Pancreas (tissue), 10 donors: ENCODE data around the gene ESRRG. TPM values are rescaled to one million over a fixed set of nuclear protein-coding genes. Genes with fewer than 3 reads are reported as not detected.

Source experiments
- ATAC-seq, 4 donors: fragments of 200-7000 bp; cut with Tn5 transposase; one replicate each; pipeline versions ENCODE4 v1.8.0 to v1.9.1; 2020; ENCODE audit warnings: mild to moderate bottlenecking in 4 of 4, moderate library complexity in 4 of 4
- DNase-seq, 6 donors: peaks; one replicate each; pipeline ENCODE4 v3.0.0-alpha.2; 2020
- FAIRE-seq: peaks from 2 replicates; lab custom pipeline; 2012; peaks lifted over from hg19 to GRCh38; lab: Jason Lieb, UNC
- H3K27ac ChIP-seq, 4 donors: fragments of 200-600 bp; sonication (generic); 1 replicate in 3 of 4; 2 replicates in 1 of 4; pipeline versions ENCODE4 v1.5.0 to v1.8.0; 2020
- H3K27me3 ChIP-seq, 4 donors: fragments of 200-600 bp; one replicate each; pipeline ENCODE4 v1.8.0; 2021
- H3K36me3 ChIP-seq, 3 donors: fragments of 200-600 bp; sonication (generic) in 1 of 3; one replicate each; pipeline versions ENCODE4 v1.5.0 to v1.8.0; 2020 to 2021
- H3K4me1 ChIP-seq, 3 donors: fragments of 200-600 bp; one replicate each; pipeline ENCODE4 v1.8.0; 2021
- H3K4me3 ChIP-seq, 4 donors: fragments of 200-600 bp; sonication (generic) in 2 of 4; one replicate each; pipeline versions ENCODE4 v1.5.0 to v1.8.0; 2020 to 2021
- H3K9me3 ChIP-seq, 4 donors: fragments of 200-600 bp; one replicate each; pipeline ENCODE4 v1.8.0; 2021
- CTCF ChIP-seq, 4 donors: fragments of 200-600 bp; sonication (generic) in 3 of 4; IDR thresholded peaks; one replicate each; pipeline versions ENCODE4 v1.5.0 to v1.8.0; 2021; ENCODE audit warnings: antibody characterized with exemption in 4 of 4
- WGBS, 2 donors: extraction: QIAGEN DNeasy Blood & Tissue Kit; methylation state at CpG; one replicate each; pipeline ENCODE4 v1.1.7; 2013; 5-methylcytosine and 5-hydroxymethylcytosine counted together
- intact Hi-C, 3 donors: fragments of 100-400 bp; cut with DNase I; formaldehyde crosslinking; loops; one replicate each; pipeline versions ENCODE4 v1.11.1 to v1.14.2; 2022
- polyA plus RNA-seq, 2 donors: library from polyadenylated mRNA; stranded (reverse); fragments of 200-250 nt; gene quantifications; one replicate each; pipeline ENCODE4 v1.2.3, GENCODE V29; 2013
- total RNA-seq, 6 donors: library from RNA; stranded (reverse); fragmentation: NEBNext Ultra II Directional in 4 of 6; extraction: Animal tissue kit (Norgen Biotek cat#: 25700) in 4 of 6; gene quantifications; one replicate each; pipeline versions ENCODE4 v1.2.1 to v1.2.4, GENCODE V29; 2021 to 2023
- donor health status: healthy with polysubstance abuse.
- donor health status: DM: no; HTN: no; CAD: no; lungs with moderate emphysema.
- donor health status: DM: no; HTN: no; CAD: no.
- donor health status: control.
- donor health status: control.
- donor health status: Bipolar disorder and iron deficiency.
- donor health status: DM: yes; HTN: yes; CAD: no.
- donor health status: DM: no; HTN: no; CAD: no.
- donor health status: DM: no; HTN: no; CAD: no.
- donor health status: DM: yes; HTN: yes; CAD: no.

The ESRRG gene
- total and polyA plus RNA-seq, 8 donors = 3.5 to 14.9 (median 10.4) TPM

GRCh38 chr1:216614011-216614934 is 109.0 kb downstream of the ESRRG start:
- TF ChIP-seq CTCF (IDR thresholded peaks at IDR 0.05) = no peak
- no peaks in the 10 kb centered on the region for H3K27me3 ChIP-seq
- intact Hi-C loops = no loop called here

GRCh38 chr1:216612291-216612690 is 110.9 kb downstream of the ESRRG start:
- no peak for TF ChIP-seq CTCF (IDR thresholded peaks at IDR 0.05)
- Histone ChIP-seq H3K9me3 (no peaks in the 10 kb centered on the region), H3K36me3 (no peaks in the 10 kb centered on the region), H3K27ac (no peak overlapping the region), H3K4me1 (no peaks in the 10 kb centered on the region), H3K27me3 (no peaks in the 10 kb centered on the region), H3K4me3 (no peak overlapping the region)
- FAIRE-seq (no peak), ATAC-seq (no peak), DNase-seq (no peak)
- intact Hi-C loops = no loop called here
- 90 to 94% methylated on average over 2 of the region's 2 CpGs for WGBS, 2 donors

More at GRCh38 chr1:216614011-216614934, 109.0 kb downstream of the ESRRG start:
- Histone ChIP-seq H3K4me1 (no peaks in the 10 kb centered on the region), H3K27ac (no peak overlapping the region), H3K9me3 (no peaks in the 10 kb centered on the region), H3K36me3 (no peaks in the 10 kb centered on the region), H3K4me3 (no peak overlapping the region)
- 81 to 85% methylated on average over 12 of the region's 12 CpGs for WGBS, 2 donors
- FAIRE-seq (no peak), DNase-seq (no peak), ATAC-seq (no peak)

GRCh38 chr1:216607067-216607697 is 116.0 kb downstream of the ESRRG start:
- H3K36me3 ChIP-seq = no peaks in the 10 kb centered on the region
- intact Hi-C loops = no loop called here
- no peak for FAIRE-seq
- no peaks in the 10 kb centered on the region for H3K27me3 ChIP-seq
- no peak for DNase-seq
- 79% methylated on average over 5 of the region's 5 CpGs for WGBS, 2 donors
- no peaks in the 10 kb centered on the region for H3K4me1 ChIP-seq
- ATAC-seq = no peak
- no peak overlapping the region for H3K27ac ChIP-seq
- TF ChIP-seq CTCF (IDR thresholded peaks at IDR 0.05) = no peak
- no peak overlapping the region for H3K4me3 ChIP-seq
- H3K9me3 ChIP-seq = no peaks in the 10 kb centered on the region

GRCh38 chr1:216606047-216606637 is 117.1 kb downstream of the ESRRG start:
- ATAC-seq (no peak), FAIRE-seq (no peak), DNase-seq (no peak)
- Histone ChIP-seq H3K4me3 (no peak overlapping the region), H3K4me1 (no peaks in the 10 kb centered on the region), H3K36me3 (no peaks in the 10 kb centered on the region), H3K9me3 (no peaks in the 10 kb centered on the region), H3K27ac (no peak overlapping the region), H3K27me3 (no peaks in the 10 kb centered on the region)
- no peak for TF ChIP-seq CTCF (IDR thresholded peaks at IDR 0.05)
- intact Hi-C loops = no loop called here
- 54 to 55% methylated on average over 4 of the region's 4 CpGs for WGBS, 2 donors
